ENCODE results near the gene FGFR2. TPM values are rescaled to one million over a fixed set of nuclear protein-coding genes. Genes with fewer than 3 reads are reported as not detected.

Gene FGFR2
- total RNA-seq, 4 donors from 2014 or later, result 105 to 222 (median 155) TPM

DNA sequence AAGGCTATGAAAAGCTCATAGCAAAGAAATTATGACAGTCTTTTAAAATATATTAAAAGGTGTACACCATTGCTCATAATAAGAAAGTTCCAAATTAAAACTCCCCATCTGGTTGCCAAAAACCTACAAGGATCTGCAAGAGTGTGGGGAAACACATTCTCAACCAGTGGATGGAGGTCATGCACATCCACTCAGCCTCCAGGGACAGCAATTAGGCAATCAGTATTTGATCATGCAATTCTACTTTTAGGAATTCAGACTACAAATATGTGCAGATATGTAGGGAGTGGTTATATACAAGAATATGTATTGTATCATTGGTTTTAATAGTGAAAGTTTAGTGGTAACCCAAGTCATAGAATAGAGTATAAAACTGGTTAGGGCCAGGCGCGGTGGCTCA lies 157.8 kb downstream of the FGFR2 start:
- Histone ChIP-seq H3K9me3 (no peaks in the 10 kb centered on the region), H3K4me3 (no peak overlapping the region), H3K4me1 (peaks cover 8% of the 10 kb centered on the region), H3K27ac (no peak overlapping the region), H3K27me3 (no peaks in the 10 kb centered on the region), H3K36me3 (no peaks in the 10 kb centered on the region)
- DNase-seq (ENCODE audit: low spot score in 2 of 2), result no peak
- WGBS, result 100% methylated on average over 2 of the region's 2 CpGs
- TF ChIP-seq, protein P1, sequence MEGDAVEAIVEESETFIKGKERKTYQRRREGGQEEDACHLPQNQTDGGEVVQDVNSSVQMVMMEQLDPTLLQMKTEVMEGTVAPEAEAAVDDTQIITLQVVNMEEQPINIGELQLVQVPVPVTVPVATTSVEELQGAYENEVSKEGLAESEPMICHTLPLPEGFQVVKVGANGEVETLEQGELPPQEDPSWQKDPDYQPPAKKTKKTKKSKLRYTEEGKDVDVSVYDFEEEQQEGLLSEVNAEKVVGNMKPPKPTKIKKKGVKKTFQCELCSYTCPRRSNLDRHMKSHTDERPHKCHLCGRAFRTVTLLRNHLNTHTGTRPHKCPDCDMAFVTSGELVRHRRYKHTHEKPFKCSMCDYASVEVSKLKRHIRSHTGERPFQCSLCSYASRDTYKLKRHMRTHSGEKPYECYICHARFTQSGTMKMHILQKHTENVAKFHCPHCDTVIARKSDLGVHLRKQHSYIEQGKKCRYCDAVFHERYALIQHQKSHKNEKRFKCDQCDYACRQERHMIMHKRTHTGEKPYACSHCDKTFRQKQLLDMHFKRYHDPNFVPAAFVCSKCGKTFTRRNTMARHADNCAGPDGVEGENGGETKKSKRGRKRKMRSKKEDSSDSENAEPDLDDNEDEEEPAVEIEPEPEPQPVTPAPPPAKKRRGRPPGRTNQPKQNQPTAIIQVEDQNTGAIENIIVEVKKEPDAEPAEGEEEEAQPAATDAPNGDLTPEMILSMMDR (IDR thresholded peaks at IDR 0.05), result no peak
- no peak for TF ChIP-seq POLR2A (IDR thresholded peaks at IDR 0.05)
- no peak for TF ChIP-seq EP300 (IDR thresholded peaks at IDR 0.05)
- TF ChIP-seq POLR2AphosphoS5 (IDR thresholded peaks at IDR 0.05), result no peak

GRCh38 chr10:121438333-121438732 lies 159.9 kb downstream of the FGFR2 start:
- TF ChIP-seq, protein P1 (IDR thresholded peaks at IDR 0.05), result no peak
- TF ChIP-seq EP300 (IDR thresholded peaks at IDR 0.05), result no peak
- no peak for TF ChIP-seq POLR2AphosphoS5 (IDR thresholded peaks at IDR 0.05)
- TF ChIP-seq POLR2A (IDR thresholded peaks at IDR 0.05), result no peak
- no peaks in the 10 kb centered on the region for H3K36me3 ChIP-seq
- WGBS, result 100% methylated on average over 2 of the region's 2 CpGs
- no peaks in the 10 kb centered on the region for H3K4me1 ChIP-seq
- no peak for DNase-seq (ENCODE audit: low spot score in 2 of 2)
- no peak overlapping the region for H3K4me3 ChIP-seq
- H3K27ac ChIP-seq, result no peak overlapping the region
- no peaks in the 10 kb centered on the region for H3K9me3 ChIP-seq
- H3K27me3 ChIP-seq, result no peaks in the 10 kb centered on the region

DNA sequence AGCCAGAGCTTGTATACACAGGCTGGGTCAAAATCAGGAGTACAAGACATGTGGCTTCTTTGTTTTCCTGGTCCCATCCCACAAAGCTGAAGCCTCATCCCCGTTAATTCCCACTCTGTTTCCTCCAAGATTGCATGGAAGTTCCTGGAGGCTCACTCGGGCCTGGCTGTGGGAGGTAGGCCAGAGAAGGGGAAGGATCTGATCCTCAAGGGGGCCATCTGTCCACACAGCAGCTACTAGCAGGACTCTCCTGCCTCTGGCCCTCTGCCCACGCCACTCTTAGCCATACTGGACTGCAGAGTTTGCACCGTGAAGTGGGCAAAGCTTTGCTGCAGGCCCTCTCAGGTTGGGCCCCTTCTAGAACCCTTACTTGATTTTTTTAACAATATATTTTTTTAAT lies 160.6 kb downstream of the FGFR2 start:
- no peaks in the 10 kb centered on the region for H3K27me3 ChIP-seq
- DNase-seq (ENCODE audit: low spot score in 2 of 2), result no peak
- no peaks in the 10 kb centered on the region for H3K9me3 ChIP-seq
- WGBS, result 41% methylated on average over 4 of the region's 4 CpGs
- H3K36me3 ChIP-seq, result no peaks in the 10 kb centered on the region
- H3K4me3 ChIP-seq, result no peak overlapping the region
- no peak overlapping the region for H3K27ac ChIP-seq
- no peak for TF ChIP-seq POLR2A (IDR thresholded peaks at IDR 0.05)
- TF ChIP-seq, protein P1 (IDR thresholded peaks at IDR 0.05), result no peak
- TF ChIP-seq POLR2AphosphoS5 (IDR thresholded peaks at IDR 0.05), result no peak
- TF ChIP-seq EP300 (IDR thresholded peaks at IDR 0.05), result no peak
- H3K4me1 ChIP-seq, result no peaks in the 10 kb centered on the region

DNA sequence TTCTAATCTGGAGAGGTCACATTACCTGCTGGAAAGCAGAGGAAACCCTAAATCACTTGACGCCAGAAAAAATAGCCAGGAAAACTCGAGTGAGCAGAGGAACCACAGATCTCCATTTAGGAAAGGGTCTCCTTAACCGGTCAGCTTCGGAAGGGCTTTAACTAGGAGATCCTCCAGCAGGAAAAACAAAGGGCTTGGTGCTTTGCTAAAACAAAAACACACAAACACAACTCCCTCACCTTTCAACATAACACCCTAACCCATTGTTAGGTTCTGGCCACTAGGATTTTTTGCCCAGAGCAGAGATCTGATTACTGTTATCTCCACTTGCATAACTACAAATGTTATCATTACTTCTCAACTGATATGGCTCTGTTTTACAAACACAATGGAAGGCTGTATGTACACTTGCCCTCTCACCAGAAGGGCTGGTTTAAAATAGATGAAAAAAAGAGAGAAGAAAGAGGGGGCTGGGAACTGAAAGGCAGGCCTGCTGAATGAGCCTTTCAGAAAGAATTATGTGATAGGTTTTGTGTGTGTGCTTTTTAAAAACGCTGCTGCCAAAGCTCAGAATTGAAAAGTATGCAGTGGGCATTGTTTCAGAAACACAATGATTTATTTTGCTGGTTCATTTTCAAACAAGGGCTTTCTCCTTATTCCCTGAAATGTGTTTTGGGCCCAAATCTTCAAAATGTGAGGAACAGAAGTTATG lies 161.5 kb downstream of the FGFR2 start:
- Histone ChIP-seq H3K4me1 (no peaks in the 10 kb centered on the region), H3K4me3 (no peak overlapping the region), H3K27ac (no peak overlapping the region), H3K9me3 (no peaks in the 10 kb centered on the region), H3K27me3 (no peaks in the 10 kb centered on the region), H3K36me3 (no peaks in the 10 kb centered on the region)
- TF ChIP-seq, protein P1 (IDR thresholded peaks at IDR 0.05), result no peak
- TF ChIP-seq POLR2AphosphoS5 (IDR thresholded peaks at IDR 0.05), result no peak
- TF ChIP-seq EP300 (IDR thresholded peaks at IDR 0.05), result no peak
- TF ChIP-seq POLR2A (IDR thresholded peaks at IDR 0.05), result no peak
- no peak for DNase-seq (ENCODE audit: low spot score in 2 of 2)
- WGBS, result 46% methylated on average over 5 of the region's 5 CpGs

DNA sequence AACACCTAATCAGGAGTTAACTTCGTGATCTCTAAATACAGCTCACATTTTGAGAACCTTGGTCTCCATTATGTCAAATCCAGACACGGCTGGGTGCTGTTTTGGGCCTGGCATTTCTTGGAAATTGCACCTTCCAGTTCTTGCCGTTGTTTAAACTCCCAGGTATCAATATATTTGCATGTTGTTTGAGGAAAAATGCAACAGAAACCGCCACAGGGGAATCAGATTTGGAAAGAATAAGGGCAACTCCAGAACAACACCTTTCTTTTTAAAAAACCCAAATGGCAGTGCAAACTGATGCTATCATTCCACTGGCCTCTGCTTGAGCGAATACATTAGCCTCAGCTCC lies 162.0 kb downstream of the FGFR2 start:
- H3K4me3 ChIP-seq, result no peak overlapping the region
- H3K36me3 ChIP-seq, result no peaks in the 10 kb centered on the region
- no peaks in the 10 kb centered on the region for H3K9me3 ChIP-seq
- H3K4me1 ChIP-seq, result no peaks in the 10 kb centered on the region
- no peak for DNase-seq (ENCODE audit: low spot score in 2 of 2)
- no peaks in the 10 kb centered on the region for H3K27me3 ChIP-seq
- no peak overlapping the region for H3K27ac ChIP-seq
- 64% methylated on average over 5 of the region's 5 CpGs for WGBS
- TF ChIP-seq EP300 (IDR thresholded peaks at IDR 0.05) (no peak), POLR2AphosphoS5 (IDR thresholded peaks at IDR 0.05) (no peak), POLR2A (IDR thresholded peaks at IDR 0.05) (no peak)
- TF ChIP-seq, protein P1 (IDR thresholded peaks at IDR 0.05), result no peak

All from suprapubic skin (tissue), 4 donors.